ENCODE measurements around the gene EHD1. TPM values are rescaled to one million over a fixed set of nuclear protein-coding genes. Genes with fewer than 3 reads are reported as not detected.
A peak's percentile ranks its signal among the peaks of the same experiment; 100 is the strongest.

The EHD1 gene
- total and polyA plus RNA-seq, 2 of the 4 experiments (the other 2 are of a cell fraction): 107 to 209 TPM

DNA sequence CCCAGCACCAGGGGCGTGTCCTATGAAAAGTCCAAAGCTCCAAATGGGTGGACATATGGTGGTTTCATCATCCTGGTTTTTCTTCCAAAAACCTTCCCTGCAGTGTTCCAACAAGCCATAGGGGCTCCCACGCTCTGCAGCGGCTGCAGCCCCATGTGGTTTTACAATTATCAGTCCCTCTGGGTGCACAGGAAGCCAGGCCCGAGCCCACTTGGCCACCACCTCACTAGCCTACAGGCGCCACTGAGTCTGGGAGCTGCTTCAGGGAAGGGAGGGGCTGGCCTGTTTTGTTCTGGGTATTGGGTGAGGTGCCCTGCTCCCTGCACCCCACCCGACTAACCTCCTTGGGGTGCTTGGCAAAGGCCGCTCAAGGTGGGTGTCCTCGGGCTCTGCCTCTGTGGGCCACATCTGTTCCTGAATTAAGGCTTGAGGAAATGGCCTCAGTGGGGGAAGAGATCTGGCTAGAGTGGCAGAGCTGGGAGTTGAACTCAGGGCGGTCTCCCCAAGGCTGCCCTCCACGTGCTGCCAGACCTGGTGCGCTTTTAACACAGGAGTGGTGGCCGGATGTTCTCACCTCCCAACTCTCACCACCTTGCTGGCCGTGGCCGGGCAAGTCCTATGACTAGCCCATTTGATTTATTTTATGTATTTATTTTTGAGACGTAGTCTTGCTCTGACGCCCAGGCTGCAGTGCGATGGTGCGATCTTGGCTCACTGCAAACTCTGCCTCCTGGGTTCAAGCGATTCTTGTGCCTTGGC, 28.6 kb downstream of the EHD1 start:
- in situ Hi-C loops (cut with MboI; ENCODE audit: low sequenced_read_pairs): loop anchor here (5.0 to 10.0 kb wide), 2 partner anchors 43 to 155 kb away; no protein-coding TSS in a partner anchor
- dilution Hi-C loops (cut with HindIII; ENCODE audit: low sequenced_read_pairs, unreplicated experiment): no loop called here
- Histone ChIP-seq H3K9ac (ENCODE audit: low read depth, low read length) (no peak overlapping the region), H4K8ac (ENCODE audit: low read depth in 2 of 2, low read length in 2 of 2) (peak overlapping the region in 1 of 2 experiments; percentile 21; a peak in 1 of 4 replicates), H3K18ac (ENCODE audit: low read depth, low read length) (no peak overlapping the region), H2AK9ac (replicated peaks; ENCODE audit: low read depth, low read length, poor library complexity) (peak overlapping the region; percentile 15), H3K4me2 (ENCODE audit: low read depth, low read length) (no peak overlapping the region), H4K5ac (ENCODE audit: low read depth, low read length) (no peak overlapping the region; the same call in 1 of the 2 replicates), H3K9me1 (ENCODE audit: insufficient read depth, low read length) (peaks cover 11% of the 10 kb centered on the region), H3K23ac (ENCODE audit: low read depth, low read length) (no peak overlapping the region), H3K27me3 (ENCODE audit: control insufficient read depth, insufficient read depth, low read length) (no peaks in the 10 kb centered on the region), H2BK5ac (ENCODE audit: low read depth, low read length, poor library complexity, severe bottlenecking) (no peak overlapping the region), H4K20me1 (ENCODE audit: insufficient read depth, low read length) (peaks cover 5% of the 10 kb centered on the region; the same call in 1 of the 2 replicates), H3K27ac (ENCODE audit: insufficient read depth, low read length) (peak overlapping the region; percentile 4; the same call in 1 of the 2 replicates), H3K4me1 (ENCODE audit: control insufficient read depth, insufficient read depth, low read length) (peaks cover 19% of the 10 kb centered on the region), H3K79me1 (ENCODE audit: low read depth in 1 of 2, low read length in 2 of 2) (peaks cover 11 to 53% of the 10 kb centered on the region in 2 experiments; a peak in 3 of 4 replicates), H3K56ac (ENCODE audit: extremely low read depth, insufficient read depth, low read length) (no peak overlapping the region), H2BK20ac (ENCODE audit: low read depth, low read length) (no peak overlapping the region), H2AFZ (replicated peaks; ENCODE audit: low read length, poor library complexity) (peak overlapping the region; percentile 17), H2BK120ac (ENCODE audit: low read depth, low read length) (no peak overlapping the region), H3K9me3 (ENCODE audit: control insufficient read depth, insufficient read depth, low read length) (no peaks in the 10 kb centered on the region), H2BK15ac (ENCODE audit: low read depth, low read length) (no peak overlapping the region; the same call in 2 of the 3 replicates), H3K4ac (ENCODE audit: low read depth, low read length) (peak overlapping the region; percentile 51), H3K36me3 (ENCODE audit: control insufficient read depth, insufficient read depth, low read length) (peaks cover 16% of the 10 kb centered on the region), H3K4me3 (ENCODE audit: insufficient read depth, low read depth, low read length) (no peak overlapping the region), H3K14ac (replicated peaks; ENCODE audit: low read depth, low read length) (no peak overlapping the region), H4K91ac (ENCODE audit: insufficient read depth, low read depth, low read length) (no peak overlapping the region), H2AK5ac (ENCODE audit: low read depth, low read length) (peak overlapping the region; percentile 56)
- ChIA-PET POLR2A (ENCODE audit: unreplicated experiment) (interaction anchor here (1.6 kb wide), 1 partner anchor 28 kb away, joined by 6 read pairs; no protein-coding TSS in a partner anchor), CTCF (interaction anchor here (1.4 to 3.1 kb wide), 2 partner anchors 19 to 44 kb away, joined by 4 to 14 read pairs; no protein-coding TSS in a partner anchor)
- DNase-seq: no peak
- TF ChIP-seq, protein P1, sequence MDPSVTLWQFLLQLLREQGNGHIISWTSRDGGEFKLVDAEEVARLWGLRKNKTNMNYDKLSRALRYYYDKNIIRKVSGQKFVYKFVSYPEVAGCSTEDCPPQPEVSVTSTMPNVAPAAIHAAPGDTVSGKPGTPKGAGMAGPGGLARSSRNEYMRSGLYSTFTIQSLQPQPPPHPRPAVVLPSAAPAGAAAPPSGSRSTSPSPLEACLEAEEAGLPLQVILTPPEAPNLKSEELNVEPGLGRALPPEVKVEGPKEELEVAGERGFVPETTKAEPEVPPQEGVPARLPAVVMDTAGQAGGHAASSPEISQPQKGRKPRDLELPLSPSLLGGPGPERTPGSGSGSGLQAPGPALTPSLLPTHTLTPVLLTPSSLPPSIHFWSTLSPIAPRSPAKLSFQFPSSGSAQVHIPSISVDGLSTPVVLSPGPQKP (IDR thresholded peaks at IDR 0.05; ENCODE audit: borderline replicate concordance, low read depth, low read length): no peak
- no peak for TF ChIP-seq MXI1 (IDR thresholded peaks at IDR 0.05; ENCODE audit: borderline replicate concordance, low read depth, low read length)
- TF ChIP-seq, protein P2, sequence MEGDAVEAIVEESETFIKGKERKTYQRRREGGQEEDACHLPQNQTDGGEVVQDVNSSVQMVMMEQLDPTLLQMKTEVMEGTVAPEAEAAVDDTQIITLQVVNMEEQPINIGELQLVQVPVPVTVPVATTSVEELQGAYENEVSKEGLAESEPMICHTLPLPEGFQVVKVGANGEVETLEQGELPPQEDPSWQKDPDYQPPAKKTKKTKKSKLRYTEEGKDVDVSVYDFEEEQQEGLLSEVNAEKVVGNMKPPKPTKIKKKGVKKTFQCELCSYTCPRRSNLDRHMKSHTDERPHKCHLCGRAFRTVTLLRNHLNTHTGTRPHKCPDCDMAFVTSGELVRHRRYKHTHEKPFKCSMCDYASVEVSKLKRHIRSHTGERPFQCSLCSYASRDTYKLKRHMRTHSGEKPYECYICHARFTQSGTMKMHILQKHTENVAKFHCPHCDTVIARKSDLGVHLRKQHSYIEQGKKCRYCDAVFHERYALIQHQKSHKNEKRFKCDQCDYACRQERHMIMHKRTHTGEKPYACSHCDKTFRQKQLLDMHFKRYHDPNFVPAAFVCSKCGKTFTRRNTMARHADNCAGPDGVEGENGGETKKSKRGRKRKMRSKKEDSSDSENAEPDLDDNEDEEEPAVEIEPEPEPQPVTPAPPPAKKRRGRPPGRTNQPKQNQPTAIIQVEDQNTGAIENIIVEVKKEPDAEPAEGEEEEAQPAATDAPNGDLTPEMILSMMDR (conservative IDR thresholded peaks at IDR 0.05; ENCODE audit: low read depth, low read length): peak; percentile 33; the same call in 1 of the 2 replicates
- peak; percentile 26; the same call in 1 of the 2 replicates for TF ChIP-seq RAD21 (IDR thresholded peaks at IDR 0.05; ENCODE audit: low read length)
- ATAC-seq (ENCODE audit: low read depth): no peak
- no CpG with 5 or more reads among the region's 19 CpGs for WGBS, 2 experiments (ENCODE audit: extremely low coverage in 2 of 2, insufficient read length in 1 of 2)
- BruUV-seq (replicated peaks): no TSS peak
- intact Hi-C loops (cut with micrococcal nuclease): loop anchor here (5.0 kb wide), 1 partner anchor 148 kb away; the partner anchor contains the start of gene BATF2

Data from IMR-90 (cell line).